ENCODE data around the gene ZSWIM2.

ZSWIM2 gene

DNA sequence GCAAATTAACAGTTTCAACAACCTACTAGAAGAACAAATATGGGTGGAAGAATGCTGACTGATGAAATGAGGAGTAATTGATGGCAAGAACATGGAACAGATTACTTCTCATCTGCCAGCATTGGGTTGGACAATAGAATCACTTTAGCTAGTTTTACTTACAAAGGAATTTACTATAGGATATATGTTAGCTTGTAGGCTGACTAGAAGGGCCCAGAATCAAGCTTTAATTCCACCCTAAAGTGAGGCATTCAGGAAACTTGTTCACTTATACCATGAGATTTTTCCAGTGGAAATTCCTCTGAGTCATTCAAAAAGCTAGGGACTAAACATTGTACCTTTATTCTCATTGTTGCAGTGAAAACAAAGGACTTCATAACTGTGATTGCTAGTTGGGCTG lies 5.0 kb upstream of the ZSWIM2 start:
- TF ChIP-seq EZH2 (optimal IDR thresholded peaks at IDR 0.05; ENCODE audit: low read depth, low read length) (no peak), EZH2phosphoT487 (IDR thresholded peaks at IDR 0.05; ENCODE audit: low read length) (no peak), CTCF (IDR thresholded peaks at IDR 0.05; ENCODE audit: low read length) (no peak)

DNA sequence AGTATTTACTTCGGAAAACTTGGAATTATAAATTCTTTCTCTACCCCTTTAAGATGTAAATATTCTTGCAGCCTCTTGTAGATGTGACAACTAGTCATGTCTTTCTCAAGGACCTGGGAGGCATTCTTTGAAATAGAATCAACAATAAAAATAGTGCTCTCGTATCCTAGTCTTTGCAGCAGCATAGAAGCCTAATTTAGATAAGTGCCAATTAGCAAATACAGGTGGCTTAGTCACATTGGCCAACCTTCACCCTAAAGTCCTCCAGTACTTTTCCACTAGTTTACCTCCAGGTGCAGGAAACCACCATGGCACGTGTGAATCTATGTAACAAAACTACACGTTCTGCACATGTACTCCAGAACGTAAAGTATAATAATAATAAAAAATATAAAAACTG lies 3.5 kb upstream of the ZSWIM2 start:
- no peaks in the 10 kb centered on the region for H4K20me1 ChIP-seq (ENCODE audit: insufficient read depth, low read length)
- H3K9ac ChIP-seq (ENCODE audit: low read length), result no peak overlapping the region
- no peak overlapping the region for H3K4me3 ChIP-seq (ENCODE audit: low read length)
- H3K9me2 ChIP-seq (replicated peaks; ENCODE audit: insufficient read depth, low read length), result no peaks in the 10 kb centered on the region
- H3F3A ChIP-seq (ENCODE audit: insufficient read depth, low read length), result no peaks in the 10 kb centered on the region
- H3K27ac ChIP-seq (ENCODE audit: low read length), result no peak overlapping the region
- H3K79me2 ChIP-seq (ENCODE audit: low read length), result no peaks in the 10 kb centered on the region
- no peak overlapping the region for H3K4me2 ChIP-seq (ENCODE audit: low read depth, low read length)
- H3K4me1 ChIP-seq (ENCODE audit: low read length), result no peaks in the 10 kb centered on the region
- no peak overlapping the region for H2AFZ ChIP-seq (ENCODE audit: low read length)
- TF ChIP-seq EZH2phosphoT487 (IDR thresholded peaks at IDR 0.05; ENCODE audit: low read length) (no peak), EZH2 (optimal IDR thresholded peaks at IDR 0.05; ENCODE audit: low read depth, low read length) (no peak), CTCF (IDR thresholded peaks at IDR 0.05; ENCODE audit: low read length) (no peak)
- DNase-seq, result no peak
- H3K9me3 ChIP-seq (replicated peaks; ENCODE audit: insufficient read depth, low read length), result no peaks in the 10 kb centered on the region
- no peaks in the 10 kb centered on the region for H3K27me3 ChIP-seq (replicated peaks; ENCODE audit: insufficient read depth, low read length)
- H3K36me3 ChIP-seq (replicated peaks; ENCODE audit: insufficient read depth, low read length), result no peaks in the 10 kb centered on the region

More for the DNA sequence above, 5.0 kb upstream of the ZSWIM2 start:
- H3K4me2 ChIP-seq (ENCODE audit: low read depth, low read length), result no peak overlapping the region
- H3K27ac ChIP-seq (ENCODE audit: low read length), result no peak overlapping the region
- H3K9me3 ChIP-seq (replicated peaks; ENCODE audit: insufficient read depth, low read length), result no peaks in the 10 kb centered on the region
- no peaks in the 10 kb centered on the region for H3K36me3 ChIP-seq (replicated peaks; ENCODE audit: insufficient read depth, low read length)
- no peak overlapping the region for H2AFZ ChIP-seq (ENCODE audit: low read length)
- H3F3A ChIP-seq (ENCODE audit: insufficient read depth, low read length), result no peaks in the 10 kb centered on the region
- H3K27me3 ChIP-seq (replicated peaks; ENCODE audit: insufficient read depth, low read length), result no peaks in the 10 kb centered on the region
- H4K20me1 ChIP-seq (ENCODE audit: insufficient read depth, low read length), result no peaks in the 10 kb centered on the region
- DNase-seq, result no peak
- no peak overlapping the region for H3K9ac ChIP-seq (ENCODE audit: low read length)
- no peaks in the 10 kb centered on the region for H3K9me2 ChIP-seq (replicated peaks; ENCODE audit: insufficient read depth, low read length)
- H3K79me2 ChIP-seq (ENCODE audit: low read length), result no peaks in the 10 kb centered on the region
- no peak overlapping the region for H3K4me3 ChIP-seq (ENCODE audit: low read length)
- H3K4me1 ChIP-seq (ENCODE audit: low read length), result no peaks in the 10 kb centered on the region

GRCh38 chr2:186842373-186842772 lies 6.6 kb downstream of the ZSWIM2 start:
- Histone ChIP-seq H3K36me3 (replicated peaks; ENCODE audit: insufficient read depth, low read length) (no peaks in the 10 kb centered on the region), H3K27me3 (replicated peaks; ENCODE audit: insufficient read depth, low read length) (no peaks in the 10 kb centered on the region), H3K4me3 (ENCODE audit: low read length) (no peak overlapping the region), H3K9ac (ENCODE audit: low read length) (no peak overlapping the region), H3K79me2 (ENCODE audit: low read length) (no peaks in the 10 kb centered on the region), H3K9me3 (replicated peaks; ENCODE audit: insufficient read depth, low read length) (no peaks in the 10 kb centered on the region), H4K20me1 (ENCODE audit: insufficient read depth, low read length) (no peaks in the 10 kb centered on the region), H3K27ac (ENCODE audit: low read length) (no peak overlapping the region), H3K9me2 (replicated peaks; ENCODE audit: insufficient read depth, low read length) (no peaks in the 10 kb centered on the region), H3F3A (ENCODE audit: insufficient read depth, low read length) (no peaks in the 10 kb centered on the region), H3K4me1 (ENCODE audit: low read length) (no peaks in the 10 kb centered on the region), H3K4me2 (ENCODE audit: low read depth, low read length) (no peak overlapping the region), H2AFZ (ENCODE audit: low read length) (no peak overlapping the region)
- TF ChIP-seq CTCF (IDR thresholded peaks at IDR 0.05; ENCODE audit: low read length), result no peak
- TF ChIP-seq EZH2 (optimal IDR thresholded peaks at IDR 0.05; ENCODE audit: low read depth, low read length), result no peak
- TF ChIP-seq EZH2phosphoT487 (IDR thresholded peaks at IDR 0.05; ENCODE audit: low read length), result no peak
- no peak for DNase-seq
